Measurements from ENCODE around the gene PNPLA3.

PNPLA3 gene

GRCh38 chr22:43924877-43925276 is 1.3 kb downstream of the PNPLA3 start:
- DNase-seq (ENCODE audit: low read depth, low spot score): no peak

DNA sequence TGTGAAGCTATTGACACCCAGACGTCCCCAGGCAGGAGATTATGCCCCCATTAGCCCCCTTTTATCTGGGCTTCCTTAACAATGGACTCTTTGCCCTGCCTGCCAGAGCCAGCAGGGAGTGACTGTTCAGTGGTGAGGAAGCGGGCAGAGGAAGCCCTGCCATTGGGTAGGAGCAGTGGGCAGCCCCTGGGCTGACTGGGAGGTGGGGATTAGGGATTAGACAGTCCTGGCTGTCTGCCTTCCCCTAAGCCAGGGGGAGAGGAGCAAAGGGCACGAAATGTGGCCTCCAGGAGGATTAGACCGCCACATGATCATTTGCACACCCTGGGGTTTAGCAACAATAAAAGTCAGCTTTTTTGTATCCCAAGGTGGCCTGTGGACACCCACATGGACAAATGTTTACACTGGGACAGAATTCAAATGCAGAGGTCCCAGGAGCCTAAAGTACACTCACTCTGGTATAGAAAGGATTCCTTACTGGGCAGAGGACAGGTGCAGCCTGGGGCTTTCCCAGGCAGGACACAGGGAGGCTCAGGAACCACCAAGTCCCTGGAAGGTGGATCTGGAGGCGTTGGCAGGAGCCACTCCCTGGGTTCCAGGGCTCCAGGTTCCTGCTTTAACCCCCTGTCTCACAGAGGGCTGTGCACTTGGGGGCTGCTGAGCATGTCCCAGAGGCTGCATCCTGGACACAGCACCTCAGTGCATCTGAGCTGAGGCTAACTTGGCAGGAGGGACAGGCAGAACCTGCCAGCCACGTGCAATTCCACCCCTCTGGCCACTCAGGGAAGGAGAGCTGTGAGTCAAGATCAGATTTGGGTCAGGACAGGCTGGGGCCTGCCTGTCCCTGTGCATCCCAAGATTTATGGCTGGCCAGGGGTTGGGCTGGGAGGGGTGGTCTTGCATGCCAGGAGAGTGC is 2.1 kb downstream of the PNPLA3 start:
- no peak for DNase-seq (ENCODE audit: low read depth, low spot score)

DNA sequence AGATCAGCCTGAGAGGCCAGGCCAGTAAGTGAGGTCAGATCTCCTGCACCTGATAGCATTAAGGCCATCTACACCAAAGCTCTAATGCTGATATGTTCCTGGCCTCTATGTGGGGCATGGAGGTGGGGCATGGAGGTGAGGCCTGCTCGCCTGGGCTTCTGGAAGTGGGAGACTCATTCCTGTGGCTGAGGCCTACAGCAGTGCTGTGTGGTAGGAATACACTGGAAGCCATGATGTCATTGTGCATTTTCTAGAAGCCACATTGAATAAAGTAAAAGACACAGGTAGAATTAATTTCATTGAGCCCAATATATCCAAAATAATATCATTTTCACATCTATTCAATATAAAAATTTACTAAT is 2.7 kb downstream of the PNPLA3 start:
- DNase-seq (ENCODE audit: low read depth, low spot score): no peak

GRCh38 chr22:43928468-43928867 is 4.9 kb downstream of the PNPLA3 start:
- DNase-seq (ENCODE audit: low read depth, low spot score): no peak

DNA sequence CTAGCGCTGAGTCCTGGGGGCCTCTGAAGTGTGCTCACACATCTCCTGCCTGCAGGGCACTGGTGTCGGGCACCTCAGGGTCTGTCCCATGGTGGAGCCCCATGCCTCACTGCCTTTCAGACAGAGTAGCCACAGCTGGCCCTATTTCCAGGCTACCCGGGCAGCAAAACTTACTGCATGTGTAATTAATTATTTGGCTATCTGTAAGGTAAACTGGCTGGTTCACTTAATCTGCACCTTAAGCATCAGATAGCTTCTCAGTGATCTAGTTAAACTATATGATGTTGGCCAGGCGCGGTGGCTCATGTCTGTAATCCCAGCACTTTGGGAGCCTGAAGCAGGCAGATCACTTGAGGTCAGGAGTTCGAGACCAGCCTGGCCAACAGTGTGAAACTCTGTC is 5.3 kb downstream of the PNPLA3 start:
- no peak for DNase-seq (ENCODE audit: low read depth, low spot score)

- DNase-seq (ENCODE audit: low read depth, low spot score): no peak
Observed at GRCh38 chr22:43931771-43932170, 8.2 kb downstream of the PNPLA3 start.

DNA sequence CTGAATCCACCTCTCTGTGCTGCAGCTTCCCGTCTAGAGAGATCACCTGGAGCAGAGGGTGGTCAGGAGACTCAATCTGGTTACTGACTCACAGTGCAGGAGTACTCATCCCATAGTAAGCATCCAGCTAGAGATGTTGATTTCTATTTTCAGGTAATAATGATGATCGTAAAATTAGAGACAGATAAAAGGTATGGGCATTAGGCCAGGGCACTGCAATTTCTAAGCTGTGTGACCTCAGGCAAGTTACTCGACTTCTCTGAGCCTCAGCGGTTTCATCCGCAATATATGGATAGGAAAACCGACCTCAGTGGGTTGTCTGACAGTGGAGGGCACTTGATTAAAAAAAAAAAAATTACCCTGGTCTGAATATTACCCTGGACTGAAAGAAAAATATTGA is 17.8 kb downstream of the PNPLA3 start:
- no peak for DNase-seq (ENCODE audit: low read depth, low spot score)

- DNase-seq (ENCODE audit: low read depth, low spot score): no peak
Observed at GRCh38 chr22:43944670-43945430, 21.2 kb downstream of the PNPLA3 start.

DNA sequence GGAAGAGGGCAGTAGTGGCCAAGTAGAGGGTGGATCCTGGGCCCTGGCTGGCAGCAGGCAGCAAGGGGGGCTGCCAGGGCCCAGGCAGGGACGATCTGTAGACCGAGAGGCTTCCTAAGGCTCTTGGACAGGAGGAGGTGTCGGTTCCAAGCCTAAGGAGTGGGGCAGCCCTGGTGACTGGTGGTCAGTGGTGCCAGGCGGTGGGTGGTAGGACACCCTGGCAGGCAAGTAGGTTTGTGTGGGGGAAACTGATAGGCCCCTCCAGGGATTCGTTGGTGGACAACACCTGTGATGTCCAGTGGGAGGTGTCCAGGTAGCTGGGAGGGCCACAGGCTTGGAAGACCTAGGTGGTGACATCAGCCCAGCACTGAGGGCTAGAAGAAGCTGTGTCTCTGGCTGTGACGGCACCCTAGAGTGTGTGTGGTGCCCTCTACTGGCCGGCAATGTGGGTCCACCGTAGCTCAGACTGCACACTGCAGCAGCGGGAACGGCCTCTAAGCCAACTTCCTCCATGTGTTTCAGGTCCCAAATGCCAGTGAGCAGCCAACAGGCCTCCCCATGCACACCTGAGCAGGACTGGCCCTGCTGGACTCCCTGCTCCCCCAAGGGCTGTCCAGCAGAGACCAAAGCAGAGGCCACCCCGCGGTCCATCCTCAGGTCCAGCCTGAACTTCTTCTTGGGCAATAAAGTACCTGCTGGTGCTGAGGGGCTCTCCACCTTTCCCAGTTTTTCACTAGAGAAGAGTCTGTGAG is 22.2 kb downstream of the PNPLA3 start:
- DNase-seq (ENCODE audit: low read depth, low spot score): no peak

- no peak for DNase-seq (ENCODE audit: low read depth, low spot score)
Observed at GRCh38 chr22:43946384-43946667, 22.7 kb downstream of the PNPLA3 start.

- DNase-seq (ENCODE audit: low read depth, low spot score): no peak
Observed at GRCh38 chr22:43948836-43949406, 25.3 kb downstream of the PNPLA3 start.

DNA sequence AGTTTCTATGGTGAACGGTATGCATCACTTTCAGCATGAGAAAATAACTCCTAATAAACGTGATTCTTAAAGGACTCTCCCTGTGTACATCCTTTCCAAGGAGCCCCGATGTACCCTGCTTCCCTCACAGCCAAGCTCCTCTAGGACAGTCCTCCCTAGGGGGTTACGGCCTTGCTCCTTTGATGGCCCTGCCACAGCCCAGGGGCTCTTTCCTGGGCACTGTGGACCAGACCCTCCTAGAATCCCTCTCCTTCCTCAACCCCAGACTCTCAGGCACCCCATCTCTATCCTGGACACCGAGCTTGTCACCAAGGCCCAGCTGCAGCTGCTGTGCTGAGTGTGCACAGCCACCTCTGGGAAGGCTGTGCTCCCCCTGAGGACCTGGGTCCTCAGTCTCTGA is 27.8 kb downstream of the PNPLA3 start:
- DNase-seq (ENCODE audit: low read depth, low spot score): no peak

DNA sequence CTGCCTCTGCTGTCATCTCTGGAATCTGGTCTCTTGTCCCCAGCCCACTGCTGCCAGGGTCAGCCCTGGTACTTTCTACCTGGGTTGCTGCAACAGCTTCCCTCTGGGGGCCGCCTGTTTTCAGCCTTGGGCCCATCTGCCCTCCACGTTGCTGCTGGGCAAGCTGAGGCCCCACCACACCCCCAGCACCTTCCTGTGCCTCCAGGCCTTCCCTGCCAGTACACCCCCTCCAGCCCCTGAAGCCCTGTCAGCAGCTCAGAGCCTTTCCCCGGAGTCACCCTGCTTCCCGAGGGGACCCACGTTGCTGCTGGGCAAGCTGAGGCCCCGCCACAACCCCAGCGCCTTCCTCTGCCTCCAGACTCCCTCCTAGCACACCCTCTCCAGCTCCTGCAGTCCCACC is 28.4 kb downstream of the PNPLA3 start:
- no peak for DNase-seq (ENCODE audit: low read depth, low spot score)

- DNase-seq (ENCODE audit: low read depth, low spot score): no peak
Observed at GRCh38 chr22:43953988-43954785, 30.6 kb downstream of the PNPLA3 start.

DNA sequence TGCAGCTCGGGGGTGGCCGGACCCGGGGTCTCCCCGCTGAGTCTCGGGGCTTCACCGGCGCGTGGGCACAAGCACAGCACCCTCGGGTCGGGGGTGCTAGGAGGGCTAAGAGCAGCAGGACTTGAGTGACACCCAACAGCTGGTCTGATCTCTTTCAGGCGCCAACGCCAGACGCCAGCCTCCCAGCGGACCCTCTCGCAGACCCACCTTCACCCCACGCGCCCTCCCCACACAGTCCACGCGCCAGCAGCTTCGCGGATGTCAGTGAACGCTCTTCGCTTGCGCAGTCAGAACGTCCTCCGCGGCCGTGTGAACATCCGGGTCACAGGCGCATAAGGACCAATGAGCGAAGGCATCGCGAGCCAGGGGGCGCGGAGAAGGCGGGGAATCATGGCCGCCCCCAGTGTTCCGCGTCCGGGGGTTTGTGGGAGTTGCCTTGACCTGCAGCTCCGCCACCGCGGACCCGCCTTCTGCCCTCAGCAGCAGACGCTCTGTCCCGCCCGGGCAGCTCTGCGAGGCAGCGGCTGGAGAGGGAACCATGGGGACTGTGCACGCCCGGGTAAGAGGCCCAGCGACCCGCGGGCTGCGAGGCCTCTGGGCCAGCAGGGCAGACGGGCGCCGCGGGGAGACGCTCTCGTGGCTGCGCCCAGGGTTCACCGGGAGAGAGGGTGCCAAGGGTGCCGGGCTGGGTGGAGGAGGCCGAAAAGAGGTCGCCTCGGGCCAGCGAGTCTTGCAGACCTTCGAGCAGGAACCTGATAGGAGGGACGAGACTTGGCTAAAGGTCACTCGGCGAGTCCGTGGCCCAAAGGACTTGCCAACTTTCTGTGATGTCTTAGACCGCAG is 31.7 kb downstream of the PNPLA3 start, which contains the start of gene SAMM50:
Gene SAMM50, plus strand, starts transcription at position 403 of the 843 bp plus-strand sequence. Its CDS starts 136 bp downstream, at position 539.
- DNase-seq (ENCODE audit: low read depth, low spot score): peak; percentile 63

DNA sequence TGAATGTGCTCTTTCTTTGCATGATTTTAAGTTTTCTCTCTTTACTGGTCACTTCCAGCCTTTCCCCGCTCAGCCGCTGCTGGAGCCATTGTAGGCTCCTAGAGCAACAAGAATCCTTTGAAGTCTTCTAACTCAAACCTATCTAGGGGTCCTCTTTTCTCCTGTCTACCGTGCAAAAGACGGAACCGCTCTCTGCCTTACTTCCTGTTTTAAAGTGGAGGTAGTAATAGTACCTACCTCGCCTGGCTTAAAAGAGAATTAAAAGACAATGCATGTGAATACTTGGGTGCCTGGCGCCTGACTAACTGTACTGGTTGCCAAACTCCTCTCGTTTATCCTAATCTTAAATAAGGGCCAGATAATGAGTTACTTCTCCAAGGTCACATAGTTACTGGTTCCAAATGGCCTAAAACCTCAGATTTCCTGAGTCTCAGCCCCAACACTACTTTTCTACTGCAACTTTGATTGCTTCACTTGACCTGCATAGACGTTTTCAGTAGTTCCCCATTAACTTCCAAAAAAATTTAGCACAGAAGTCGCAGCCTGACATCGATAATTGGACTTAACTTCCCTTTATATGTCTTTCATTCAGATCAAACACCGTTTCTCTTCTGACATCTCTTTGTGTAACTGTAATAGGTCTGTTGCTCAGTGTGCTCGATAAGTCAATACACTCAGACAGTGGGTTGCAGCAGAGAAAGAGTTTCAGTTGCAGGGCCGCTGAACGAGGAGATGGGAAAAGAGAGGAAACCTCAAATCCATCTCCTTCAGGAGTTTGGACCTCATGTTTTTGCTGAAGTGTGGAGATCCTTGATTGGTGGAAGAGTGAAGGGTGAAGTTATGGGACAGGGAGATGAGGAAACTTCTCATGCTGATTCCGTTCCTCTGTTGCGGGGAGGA is 32.5 kb downstream of the PNPLA3 start:
- DNase-seq (ENCODE audit: low read depth, low spot score): no peak

- DNase-seq (ENCODE audit: low read depth, low spot score): no peak
Observed at GRCh38 chr22:43956805-43957463, 33.3 kb downstream of the PNPLA3 start.

GRCh38 chr22:43957871-43958270 is 34.3 kb downstream of the PNPLA3 start:
- DNase-seq (ENCODE audit: low read depth, low spot score): no peak

Measured in smooth muscle cell of the brain vasculature (primary cell).